ENCODE data around the gene ATP1A4.

ATP1A4 gene

DNA sequence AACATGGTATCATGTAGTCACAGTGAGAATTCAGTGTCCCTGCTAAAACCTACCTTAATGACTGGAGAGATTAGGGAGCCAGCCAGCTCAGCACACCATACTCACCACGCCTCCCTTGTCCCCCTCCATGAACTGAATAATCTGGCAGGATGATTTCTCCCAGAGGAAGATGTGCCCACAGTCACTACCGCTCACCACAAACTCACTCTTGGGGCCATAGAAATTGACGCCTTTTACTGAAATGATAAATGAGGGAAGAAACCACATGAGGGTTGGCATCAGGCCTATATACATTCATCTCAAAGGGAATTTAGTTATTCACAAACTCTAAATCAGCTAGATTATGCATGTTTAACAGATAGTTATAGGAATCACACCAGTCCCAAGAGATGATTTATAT lies 71.1 kb downstream of the ATP1A4 start:
- Histone ChIP-seq H3K4me3 (ENCODE audit: insufficient read depth, low read depth, low read length, poor library complexity, severe bottlenecking) (no peak overlapping the region), H3K36me3 (ENCODE audit: control insufficient read depth, insufficient read depth, low read length) (peaks cover 98% of the 10 kb centered on the region), H3K9me3 (ENCODE audit: control insufficient read depth, low read length) (no peaks in the 10 kb centered on the region), H3K4me1 (ENCODE audit: control insufficient read depth, insufficient read depth, low read length, poor library complexity, severe bottlenecking) (no peaks in the 10 kb centered on the region), H3K27me3 (replicated peaks; ENCODE audit: control insufficient read depth, insufficient read depth, low read length, poor library complexity, severe bottlenecking) (no peaks in the 10 kb centered on the region), H3K27ac (ENCODE audit: insufficient read depth, low read length, poor library complexity, severe bottlenecking) (no peak overlapping the region)
- no peak for DNase-seq

DNA sequence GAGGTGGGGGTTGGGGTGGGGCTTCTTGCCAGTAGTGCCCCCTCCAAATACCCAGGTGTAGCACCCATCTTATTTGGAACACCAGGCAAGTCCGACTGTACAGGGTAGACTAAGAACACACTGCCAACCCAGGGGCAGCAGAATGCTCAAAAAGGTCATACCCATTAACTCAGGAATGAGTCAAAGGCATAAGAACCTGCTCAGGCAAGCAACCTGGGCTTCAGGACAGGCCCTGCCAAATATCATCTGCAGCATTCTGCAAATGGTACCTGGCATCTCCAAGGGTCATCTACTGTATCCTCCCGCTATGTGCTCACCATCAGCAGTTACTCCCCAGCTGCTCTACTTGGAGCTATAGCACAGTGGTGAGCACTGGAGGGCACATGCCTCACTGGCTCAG lies 73.2 kb downstream of the ATP1A4 start:
- H3K4me1 ChIP-seq (ENCODE audit: control insufficient read depth, insufficient read depth, low read length, poor library complexity, severe bottlenecking), result no peaks in the 10 kb centered on the region
- H3K27ac ChIP-seq (ENCODE audit: insufficient read depth, low read length, poor library complexity, severe bottlenecking), result no peak overlapping the region
- H3K4me3 ChIP-seq (ENCODE audit: insufficient read depth, low read depth, low read length, poor library complexity, severe bottlenecking), result no peak overlapping the region
- no peaks in the 10 kb centered on the region for H3K27me3 ChIP-seq (replicated peaks; ENCODE audit: control insufficient read depth, insufficient read depth, low read length, poor library complexity, severe bottlenecking)
- peaks cover 94% of the 10 kb centered on the region for H3K36me3 ChIP-seq (ENCODE audit: control insufficient read depth, insufficient read depth, low read length)
- DNase-seq, result no peak
- no peaks in the 10 kb centered on the region for H3K9me3 ChIP-seq (ENCODE audit: control insufficient read depth, low read length)

- no peaks in the 10 kb centered on the region for H3K9me3 ChIP-seq (ENCODE audit: control insufficient read depth, low read length)
- no peak overlapping the region for H3K27ac ChIP-seq (ENCODE audit: insufficient read depth, low read length, poor library complexity, severe bottlenecking)
- H3K36me3 ChIP-seq (ENCODE audit: control insufficient read depth, insufficient read depth, low read length), result peaks cover 94% of the 10 kb centered on the region
- no peaks in the 10 kb centered on the region for H3K27me3 ChIP-seq (replicated peaks; ENCODE audit: control insufficient read depth, insufficient read depth, low read length, poor library complexity, severe bottlenecking)
- H3K4me3 ChIP-seq (ENCODE audit: insufficient read depth, low read depth, low read length, poor library complexity, severe bottlenecking), result no peak overlapping the region
- H3K4me1 ChIP-seq (ENCODE audit: control insufficient read depth, insufficient read depth, low read length, poor library complexity, severe bottlenecking), result no peaks in the 10 kb centered on the region
- DNase-seq, result no peak
Measured at GRCh38 chr1:160225345-160225744, 73.9 kb downstream of the ATP1A4 start.

- no peaks in the 10 kb centered on the region for H3K4me1 ChIP-seq (ENCODE audit: control insufficient read depth, insufficient read depth, low read length, poor library complexity, severe bottlenecking)
- DNase-seq, result no peak
- H3K9me3 ChIP-seq (ENCODE audit: control insufficient read depth, low read length), result no peaks in the 10 kb centered on the region
- H3K27me3 ChIP-seq (replicated peaks; ENCODE audit: control insufficient read depth, insufficient read depth, low read length, poor library complexity, severe bottlenecking), result no peaks in the 10 kb centered on the region
- peaks cover 94% of the 10 kb centered on the region for H3K36me3 ChIP-seq (ENCODE audit: control insufficient read depth, insufficient read depth, low read length)
- no peak overlapping the region for H3K4me3 ChIP-seq (ENCODE audit: insufficient read depth, low read depth, low read length, poor library complexity, severe bottlenecking)
- H3K27ac ChIP-seq (ENCODE audit: insufficient read depth, low read length, poor library complexity, severe bottlenecking), result no peak overlapping the region
Measured at GRCh38 chr1:160226623-160227022, 75.2 kb downstream of the ATP1A4 start.

GRCh38 chr1:160227034-160227433 lies 75.6 kb downstream of the ATP1A4 start:
- DNase-seq, result no peak
- no peaks in the 10 kb centered on the region for H3K27me3 ChIP-seq (replicated peaks; ENCODE audit: control insufficient read depth, insufficient read depth, low read length, poor library complexity, severe bottlenecking)
- H3K9me3 ChIP-seq (ENCODE audit: control insufficient read depth, low read length), result no peaks in the 10 kb centered on the region

GRCh38 chr1:160227561-160227960 lies 76.2 kb downstream of the ATP1A4 start:
- H3K36me3 ChIP-seq (ENCODE audit: control insufficient read depth, insufficient read depth, low read length), result peaks cover 92% of the 10 kb centered on the region
- DNase-seq, result no peak
- H3K4me1 ChIP-seq (ENCODE audit: control insufficient read depth, insufficient read depth, low read length, poor library complexity, severe bottlenecking), result no peaks in the 10 kb centered on the region
- no peak overlapping the region for H3K4me3 ChIP-seq (ENCODE audit: insufficient read depth, low read depth, low read length, poor library complexity, severe bottlenecking)
- no peaks in the 10 kb centered on the region for H3K27me3 ChIP-seq (replicated peaks; ENCODE audit: control insufficient read depth, insufficient read depth, low read length, poor library complexity, severe bottlenecking)
- no peaks in the 10 kb centered on the region for H3K9me3 ChIP-seq (ENCODE audit: control insufficient read depth, low read length)
- no peak overlapping the region for H3K27ac ChIP-seq (ENCODE audit: insufficient read depth, low read length, poor library complexity, severe bottlenecking)

More at GRCh38 chr1:160227034-160227433, 75.6 kb downstream of the ATP1A4 start:
- peaks cover 94% of the 10 kb centered on the region for H3K36me3 ChIP-seq (ENCODE audit: control insufficient read depth, insufficient read depth, low read length)
- no peak overlapping the region for H3K27ac ChIP-seq (ENCODE audit: insufficient read depth, low read length, poor library complexity, severe bottlenecking)
- no peak overlapping the region for H3K4me3 ChIP-seq (ENCODE audit: insufficient read depth, low read depth, low read length, poor library complexity, severe bottlenecking)
- H3K4me1 ChIP-seq (ENCODE audit: control insufficient read depth, insufficient read depth, low read length, poor library complexity, severe bottlenecking), result no peaks in the 10 kb centered on the region

DNA sequence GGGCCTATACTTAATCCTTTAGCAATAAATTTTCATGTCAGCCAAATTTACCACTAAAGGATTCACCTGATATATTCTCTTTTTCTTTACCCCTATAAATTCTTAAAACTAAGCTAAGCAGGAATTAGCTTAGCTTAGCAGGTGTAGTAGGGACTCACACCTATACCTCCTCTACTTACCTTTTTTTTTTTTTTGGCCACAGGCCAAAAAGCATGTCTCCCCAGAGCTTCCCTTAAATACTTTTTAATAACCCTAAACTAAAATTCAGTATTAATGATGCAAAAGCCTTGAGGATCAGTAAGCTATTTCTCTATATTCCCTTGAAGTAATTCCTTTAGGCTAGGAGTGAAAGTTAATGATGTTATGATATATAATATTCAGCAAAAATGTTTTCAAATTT lies 77.0 kb downstream of the ATP1A4 start:
- H3K27ac ChIP-seq (ENCODE audit: insufficient read depth, low read length, poor library complexity, severe bottlenecking), result no peak overlapping the region
- no peak for DNase-seq
- H3K27me3 ChIP-seq (replicated peaks; ENCODE audit: control insufficient read depth, insufficient read depth, low read length, poor library complexity, severe bottlenecking), result no peaks in the 10 kb centered on the region
- peaks cover 83% of the 10 kb centered on the region for H3K36me3 ChIP-seq (ENCODE audit: control insufficient read depth, insufficient read depth, low read length)
- H3K4me3 ChIP-seq (ENCODE audit: insufficient read depth, low read depth, low read length, poor library complexity, severe bottlenecking), result no peak overlapping the region
- no peaks in the 10 kb centered on the region for H3K9me3 ChIP-seq (ENCODE audit: control insufficient read depth, low read length)
- no peaks in the 10 kb centered on the region for H3K4me1 ChIP-seq (ENCODE audit: control insufficient read depth, insufficient read depth, low read length, poor library complexity, severe bottlenecking)

- Histone ChIP-seq H3K36me3 (ENCODE audit: control insufficient read depth, insufficient read depth, low read length) (peaks cover 66% of the 10 kb centered on the region), H3K27me3 (replicated peaks; ENCODE audit: control insufficient read depth, insufficient read depth, low read length, poor library complexity, severe bottlenecking) (no peaks in the 10 kb centered on the region), H3K9me3 (ENCODE audit: control insufficient read depth, low read length) (no peaks in the 10 kb centered on the region), H3K4me1 (ENCODE audit: control insufficient read depth, insufficient read depth, low read length, poor library complexity, severe bottlenecking) (no peaks in the 10 kb centered on the region), H3K4me3 (ENCODE audit: insufficient read depth, low read depth, low read length, poor library complexity, severe bottlenecking) (no peak overlapping the region), H3K27ac (ENCODE audit: insufficient read depth, low read length, poor library complexity, severe bottlenecking) (no peak overlapping the region)
- no peak for DNase-seq
Measured at GRCh38 chr1:160232911-160233310, 81.5 kb downstream of the ATP1A4 start.

Measured in effector memory CD4-positive, alpha-beta T cell (primary cell).